Left cardiac atrium (tissue), 4 donors: ENCODE data around the gene ARMH3. TPM values are rescaled to one million over a fixed set of nuclear protein-coding genes. Genes with fewer than 3 reads are reported as not detected.

Source experiments
- ATAC-seq, 2 donors: fragments of 200-7000 bp; cut with Tn5 transposase; one replicate each; pipeline ENCODE4 v1.9.1; 2020; ENCODE audit warnings: mild to moderate bottlenecking in 2 of 2, moderate library complexity in 2 of 2
- DNase-seq: peaks from one replicate; pipeline ENCODE4 v3.0.0-alpha.2; 2020
- intact Hi-C, 2 donors: fragments of 100-400 bp; cut with DNase I; formaldehyde crosslinking; loops; one replicate each; pipeline versions ENCODE4 v1.14.1 to v1.15.1; 2022 to 2023
- total RNA-seq, 2 donors: library from RNA; stranded (reverse); fragmentation: NEBNext Ultra II Directional; extraction: Animal tissue kit (Norgen Biotek cat#: 25700); gene quantifications; one replicate each; pipeline ENCODE4 v1.2.1, GENCODE V29; 2021
- donor health status: DM: no; HTN: yes; CAD: no.
- donor health status: DM: no; HTN: yes; CAD: no; lungs with severe emphysema.
- donor health status: DM: yes; HTN: yes; CAD: no.
- donor health status: Dilated cardiomyopathy.

Gene ARMH3
- total RNA-seq, 2 donors from 2014 or later = 28.8 to 33.7 TPM

GRCh38 chr10:101919026-101919770, 136.8 kb downstream of the ARMH3 start:
- ATAC-seq = no peak
- no peak for DNase-seq
- intact Hi-C loops = no loop called here

GRCh38 chr10:101912561-101913179, 143.3 kb downstream of the ARMH3 start:
- DNase-seq (no peak), ATAC-seq (no peak)
- intact Hi-C loops = no loop called here

GRCh38 chr10:101906586-101907183, 149.3 kb downstream of the ARMH3 start:
- ATAC-seq = no peak
- intact Hi-C loops = no loop called here
- DNase-seq = no peak

- no peak for ATAC-seq
- DNase-seq = no peak
- intact Hi-C loops = no loop called here
Measured at GRCh38 chr10:101905251-101905650, 150.7 kb downstream of the ARMH3 start.

- DNase-seq (no peak), ATAC-seq (no peak)
- intact Hi-C loops = no loop called here
Measured at GRCh38 chr10:101903827-101904550, 152.0 kb downstream of the ARMH3 start.

- ATAC-seq = no peak
Measured at GRCh38 chr10:101902820-101903145, 153.2 kb downstream of the ARMH3 start.

GRCh38 chr10:101902032-101902819, 153.7 kb downstream of the ARMH3 start:
- ATAC-seq = no peak
- no peak for DNase-seq
- intact Hi-C loops = no loop called here

More at GRCh38 chr10:101902820-101903145, 153.2 kb downstream of the ARMH3 start:
- intact Hi-C loops = no loop called here
- DNase-seq = no peak

- intact Hi-C loops = no loop called here
- DNase-seq (no peak), ATAC-seq (no peak)
Measured at GRCh38 chr10:101901340-101901739, 154.6 kb downstream of the ARMH3 start.

GRCh38 chr10:101897633-101898032, 158.3 kb downstream of the ARMH3 start:
- DNase-seq (no peak), ATAC-seq (peak; percentile 21 to 35)
- intact Hi-C loops = no loop called here

GRCh38 chr10:101896225-101896877, 159.6 kb downstream of the ARMH3 start:
- intact Hi-C loops = no loop called here
- ATAC-seq (no peak), DNase-seq (no peak)

- ATAC-seq (no peak), DNase-seq (no peak)
- intact Hi-C loops = no loop called here
Measured at GRCh38 chr10:101895781-101896180, 160.2 kb downstream of the ARMH3 start.

GRCh38 chr10:101894742-101895141, 161.2 kb downstream of the ARMH3 start:
- DNase-seq (no peak), ATAC-seq (peak; percentile 70 to 82)
- intact Hi-C loops = loop anchor here in 1 of 2 donors (5.0 kb wide), 1 partner anchor 113 kb away; no protein-coding TSS in a partner anchor

GRCh38 chr10:101894266-101894665, 161.7 kb downstream of the ARMH3 start:
- ATAC-seq = no peak
- intact Hi-C loops = loop anchor here in 1 of 2 donors (5.0 kb wide), 1 partner anchor 113 kb away; no protein-coding TSS in a partner anchor
- no peak for DNase-seq

GRCh38 chr10:101893510-101894120, 162.4 kb downstream of the ARMH3 start:
- intact Hi-C loops = loop anchor here in 1 of 2 donors (5.0 kb wide), 1 partner anchor 114 kb away; no protein-coding TSS in a partner anchor
- DNase-seq = no peak
- no peak for ATAC-seq

- ATAC-seq = peak in 1 of 2 donors; percentile 29
- DNase-seq = no peak
- intact Hi-C loops = loop anchor here in 1 of 2 donors (5.0 kb wide), 1 partner anchor 114 kb away; no protein-coding TSS in a partner anchor
Measured at GRCh38 chr10:101892782-101893391, 163.1 kb downstream of the ARMH3 start.

GRCh38 chr10:101889256-101890210, 166.4 kb downstream of the ARMH3 start:
- DNase-seq (peak; percentile 83), ATAC-seq (peak in 1 of 2 donors; percentile 43)

More at GRCh38 chr10:101889256-101890210, 166.4 kb downstream of the ARMH3 start:
- intact Hi-C loops = loop anchor here (2.0 to 5.0 kb wide), 3 partner anchors 49 to 118 kb away; no protein-coding TSS in a partner anchor
